HepG2 (cell line): ENCODE measurements around the gene VSTM5. TPM values are rescaled to one million over a fixed set of nuclear protein-coding genes. Genes with fewer than 3 reads are reported as not detected.

Experiments
- BCL6 ChIP-seq: IDR thresholded peaks from 2 replicates; pipeline ENCODE4 v1.6.1; 2016; ENCODE audit warnings: missing genetic modification reagents, missing compliant biosample characterization
- BRD4 ChIP-seq: sonication (generic); formaldehyde crosslinking; IDR thresholded peaks from 2 replicates; pipeline ENCODE4 v1.4.0; 2020; ENCODE audit warnings: missing genetic modification reagents
- CSRNP2 ChIP-seq: sonication (generic); formaldehyde crosslinking; conservative IDR thresholded peaks from 2 replicates; pipeline ENCODE4 v1.8.0; 2022; ENCODE audit warnings: low read depth, missing genetic modification reagents
- HIVEP1 ChIP-seq: sonication (generic); formaldehyde crosslinking; IDR thresholded peaks from 2 replicates; pipeline ENCODE4 v1.4.0; 2020; ENCODE audit warnings: mild to moderate bottlenecking, missing genetic modification reagents
- HNF4G ChIP-seq, 2 experiments: sonication (generic) in 1 of 2; formaldehyde crosslinking in 1 of 2; IDR thresholded peaks; 2 replicates each; pipeline versions ENCODE4 v1.4.0 to v1.6.1; 2011 to 2020; ENCODE audit warnings: borderline replicate concordance in 2 of 2, low read depth in 2 of 2, mild to moderate bottlenecking in 2 of 2, low read length in 1 of 2, missing genetic modification reagents in 1 of 2, moderate library complexity in 1 of 2
- HOXA9 ChIP-seq: sonication (generic); formaldehyde crosslinking; IDR thresholded peaks from 2 replicates; pipeline ENCODE4 v1.8.1; 2022; ENCODE audit warnings: missing genetic modification reagents, mild to moderate bottlenecking, moderate library complexity, borderline replicate concordance
- KDM2A ChIP-seq: sonication (generic); formaldehyde crosslinking; IDR thresholded peaks from 2 replicates; pipeline ENCODE4 v1.4.0; 2020; ENCODE audit warnings: low read depth, missing genetic modification reagents, borderline replicate concordance
- KDM4B ChIP-seq: sonication (generic); formaldehyde crosslinking; IDR thresholded peaks from 2 replicates; pipeline ENCODE4 v1.4.0; 2020; ENCODE audit warnings: missing genetic modification reagents
- NFKBIZ ChIP-seq: IDR thresholded peaks from 2 replicates; pipeline ENCODE4 v1.6.1; 2018; ENCODE audit warnings: missing genetic modification reagents, missing compliant biosample characterization
- PHF8 ChIP-seq: sonication (generic); formaldehyde crosslinking; IDR thresholded peaks from 2 replicates; pipeline ENCODE4 v1.5.0; 2020; ENCODE audit warnings: missing genetic modification reagents
- PRDM4 ChIP-seq: sonication (generic); formaldehyde crosslinking; IDR thresholded peaks from 2 replicates; pipeline ENCODE4 v1.9.0; 2021; ENCODE audit warnings: missing genetic modification reagents, borderline replicate concordance
- ZKSCAN5 ChIP-seq: sonication (generic); formaldehyde crosslinking; IDR thresholded peaks from 2 replicates; pipeline ENCODE4 v1.5.1; 2020; ENCODE audit warnings: mild to moderate bottlenecking, missing genetic modification reagents
- ZNF350 ChIP-seq: sonication (generic); formaldehyde crosslinking; IDR thresholded peaks from 2 replicates; pipeline ENCODE4 v1.4.0; 2020; ENCODE audit warnings: mild to moderate bottlenecking, low read depth, missing genetic modification reagents, borderline replicate concordance
- ZNF44 ChIP-seq: sonication (generic); formaldehyde crosslinking; IDR thresholded peaks from 2 replicates; pipeline ENCODE4 v1.5.1; 2020; ENCODE audit warnings: mild to moderate bottlenecking, missing genetic modification reagents
- ZNF557 ChIP-seq: sonication (generic); formaldehyde crosslinking; IDR thresholded peaks from 2 replicates; pipeline ENCODE4 v1.4.0; 2020; ENCODE audit warnings: missing genetic modification reagents
- ZNF589 ChIP-seq: sonication (generic); formaldehyde crosslinking; conservative IDR thresholded peaks from 2 replicates; pipeline ENCODE4 v1.8.0; 2022; ENCODE audit warnings: mild to moderate bottlenecking, moderate library complexity, missing genetic modification reagents
- ZNF598 ChIP-seq: sonication (generic); formaldehyde crosslinking; IDR thresholded peaks from 2 replicates; pipeline ENCODE4 v1.5.1; 2020; ENCODE audit warnings: mild to moderate bottlenecking, missing genetic modification reagents, borderline replicate concordance
- ZNF746 ChIP-seq: sonication (generic); formaldehyde crosslinking; IDR thresholded peaks from 2 replicates; pipeline ENCODE4 v1.8.0; 2022; ENCODE audit warnings: mild to moderate bottlenecking, missing genetic modification reagents
- ZNF766 ChIP-seq: sonication (generic); formaldehyde crosslinking; IDR thresholded peaks from 2 replicates; pipeline ENCODE4 v1.5.0; 2020; ENCODE audit warnings: missing genetic modification reagents, borderline replicate concordance
- ZNF883 ChIP-seq: sonication (generic); formaldehyde crosslinking; IDR thresholded peaks from 2 replicates; pipeline ENCODE4 v1.5.1; 2020; ENCODE audit warnings: mild to moderate bottlenecking, missing genetic modification reagents; ENCODE audit errors: not compliant biosample characterization
- ZSCAN22 ChIP-seq: sonication (generic); formaldehyde crosslinking; IDR thresholded peaks from 2 replicates; pipeline ENCODE4 v1.4.0; 2020; ENCODE audit warnings: mild to moderate bottlenecking, missing genetic modification reagents
- polyA plus RNA-seq, 8 experiments: library from polyadenylated mRNA; depleted of rRNA in 3 of 8; stranded (reverse) in 7 of 8; unstranded in 1 of 8; fragments of >200 nt; fragmentation: Illumina TruSeq in 4 of 8; extraction: Trizol in 4 of 8; gene quantifications; 2 replicates each; pipeline versions ENCODE4 v1.2.1 to v1.2.3, GENCODE V29; 2011 to 2016; ENCODE audit warnings: low read depth in 4 of 8, missing spikeins in 1 of 8, mixed read lengths in 1 of 8; ENCODE audit not compliant: insufficient read depth in 1 of 8
- total RNA-seq, 5 experiments: library from RNA; depleted of rRNA; stranded (reverse); fragments of >200 nt; fragmentation: Illumina TruSeq; extraction: Trizol; gene quantifications; 2 replicates each; pipeline ENCODE4 v1.2.3, GENCODE V29; 2016; ENCODE audit warnings: low read depth in 1 of 5
- TF ChIP-seq, protein P1 (sequence below): sonication (generic); formaldehyde crosslinking; IDR thresholded peaks from 2 replicates; pipeline ENCODE4 v1.4.0; 2020; ENCODE audit warnings: missing genetic modification reagents, borderline replicate concordance

Gene VSTM5
- total and polyA plus RNA-seq, 2 of the 13 experiments (the other 11 are each of a cell fraction or from before 2014, with no cell fraction given), result not detected

DNA sequence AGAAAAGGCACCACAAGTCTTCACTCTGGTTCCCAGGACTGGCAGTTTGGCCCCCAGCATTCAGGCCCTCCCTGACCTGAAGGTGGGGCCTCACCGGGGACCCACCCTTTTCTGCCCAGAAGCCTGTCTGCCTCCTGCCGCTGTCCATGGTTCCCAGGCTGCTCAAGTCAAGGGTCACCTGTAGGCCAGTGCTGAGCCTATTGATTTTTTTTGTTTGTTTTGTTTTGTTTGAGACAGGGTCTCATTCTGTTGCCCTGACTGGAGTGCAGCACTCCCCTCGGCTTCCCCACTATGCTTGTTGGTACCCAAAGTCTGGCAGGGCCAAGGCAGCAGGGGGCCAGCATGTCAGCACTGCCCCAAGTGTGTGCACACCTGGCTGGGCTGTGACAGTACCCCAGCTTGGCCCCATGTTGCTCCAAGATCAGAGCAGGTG, 77.4 kb downstream of the VSTM5 start (continued):
- TF ChIP-seq ZNF44 (CRISPR knock-in tag) (0 out of 2 replicates have a peak, but pooled peaks have one; percentile 45), HOXA9 (no peak), ZKSCAN5 (no peak), PRDM4 (CRISPR knock-in tag) (no peak), KDM4B (CRISPR knock-in tag) (no peak), ZSCAN22 (CRISPR knock-in tag) (no peak), ZNF746 (0 out of 2 replicates have a peak, but pooled peaks have one; percentile 45), NFKBIZ (CRISPR knock-in tag) (0 out of 2 replicates have a peak, but pooled peaks have one; percentile 68), ZNF589 (CRISPR knock-in tag) (no peak), BCL6 (CRISPR knock-in tag) (peak; percentile 81), HIVEP1 (no peak), BRD4 (CRISPR knock-in tag) (no peak), HNF4G (IDR thresholded peaks at IDR 0.05; ENCODE audit: borderline replicate concordance, low read depth, low read length) (0 out of 2 replicates have a peak, but pooled peaks have one; percentile 39), HNF4G (CRISPR knock-in tag; IDR thresholded peaks at IDR 0.05; ENCODE audit: borderline replicate concordance, low read depth) (no peak), ZNF350 (CRISPR knock-in tag) (no peak; the same call in 1 of the 2 replicates), ZNF557 (CRISPR knock-in tag) (no peak), CSRNP2 (CRISPR knock-in tag) (no peak), ZNF883 (CRISPR knock-in tag) (no peak), ZNF598 (CRISPR knock-in tag) (0 out of 2 replicates have a peak, but pooled peaks have one; percentile 24), PHF8 (CRISPR knock-in tag) (0 out of 2 replicates have a peak, but pooled peaks have one; percentile 36), KDM2A (CRISPR knock-in tag) (peak; percentile 67), ZNF766 (CRISPR knock-in tag) (peak; percentile 47; the same call in 1 of the 2 replicates)
- TF ChIP-seq, protein P1, sequence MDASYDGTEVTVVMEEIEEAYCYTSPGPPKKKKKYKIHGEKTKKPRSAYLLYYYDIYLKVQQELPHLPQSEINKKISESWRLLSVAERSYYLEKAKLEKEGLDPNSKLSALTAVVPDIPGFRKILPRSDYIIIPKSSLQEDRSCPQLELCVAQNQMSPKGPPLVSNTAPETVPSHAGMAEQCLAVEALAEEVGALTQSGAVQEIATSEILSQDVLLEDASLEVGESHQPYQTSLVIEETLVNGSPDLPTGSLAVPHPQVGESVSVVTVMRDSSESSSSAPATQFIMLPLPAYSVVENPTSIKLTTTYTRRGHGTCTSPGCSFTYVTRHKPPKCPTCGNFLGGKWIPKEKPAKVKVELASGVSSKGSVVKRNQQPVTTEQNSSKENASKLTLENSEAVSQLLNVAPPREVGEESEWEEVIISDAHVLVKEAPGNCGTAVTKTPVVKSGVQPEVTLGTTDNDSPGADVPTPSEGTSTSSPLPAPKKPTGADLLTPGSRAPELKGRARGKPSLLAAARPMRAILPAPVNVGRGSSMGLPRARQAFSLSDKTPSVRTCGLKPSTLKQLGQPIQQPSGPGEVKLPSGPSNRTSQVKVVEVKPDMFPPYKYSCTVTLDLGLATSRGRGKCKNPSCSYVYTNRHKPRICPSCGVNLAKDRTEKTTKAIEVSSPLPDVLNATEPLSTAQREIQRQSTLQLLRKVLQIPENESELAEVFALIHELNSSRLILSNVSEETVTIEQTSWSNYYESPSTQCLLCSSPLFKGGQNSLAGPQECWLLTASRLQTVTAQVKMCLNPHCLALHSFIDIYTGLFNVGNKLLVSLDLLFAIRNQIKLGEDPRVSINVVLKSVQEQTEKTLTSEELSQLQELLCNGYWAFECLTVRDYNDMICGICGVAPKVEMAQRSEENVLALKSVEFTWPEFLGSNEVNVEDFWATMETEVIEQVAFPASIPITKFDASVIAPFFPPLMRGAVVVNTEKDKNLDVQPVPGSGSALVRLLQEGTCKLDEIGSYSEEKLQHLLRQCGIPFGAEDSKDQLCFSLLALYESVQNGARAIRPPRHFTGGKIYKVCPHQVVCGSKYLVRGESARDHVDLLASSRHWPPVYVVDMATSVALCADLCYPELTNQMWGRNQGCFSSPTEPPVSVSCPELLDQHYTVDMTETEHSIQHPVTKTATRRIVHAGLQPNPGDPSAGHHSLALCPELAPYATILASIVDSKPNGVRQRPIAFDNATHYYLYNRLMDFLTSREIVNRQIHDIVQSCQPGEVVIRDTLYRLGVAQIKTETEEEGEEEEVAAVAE (CRISPR knock-in tag), result peak; percentile 82; the same call in 1 of the 2 replicates
